Measurements from ENCODE around the gene ZNF451.

DNA sequence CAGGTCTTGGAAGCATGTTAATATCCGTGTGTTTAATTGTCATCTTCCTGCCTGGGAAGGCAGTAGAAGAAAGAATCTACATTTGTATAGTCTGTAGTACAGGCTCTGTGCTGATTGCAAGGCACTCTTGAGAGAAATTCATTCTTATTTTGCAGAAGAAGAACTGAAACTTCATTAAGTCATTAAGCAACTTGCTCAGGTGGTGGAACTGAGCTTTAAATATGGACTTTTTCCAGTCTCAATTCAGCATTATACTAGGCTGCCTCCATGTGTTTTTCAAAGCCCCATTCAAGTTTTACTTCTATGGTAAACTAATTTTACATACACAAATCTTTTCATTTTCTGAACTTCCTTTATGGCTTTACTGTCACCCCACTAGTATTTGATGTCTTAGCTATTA lies 18.7 kb downstream of the ZNF451 start:
- TF ChIP-seq, protein P1, sequence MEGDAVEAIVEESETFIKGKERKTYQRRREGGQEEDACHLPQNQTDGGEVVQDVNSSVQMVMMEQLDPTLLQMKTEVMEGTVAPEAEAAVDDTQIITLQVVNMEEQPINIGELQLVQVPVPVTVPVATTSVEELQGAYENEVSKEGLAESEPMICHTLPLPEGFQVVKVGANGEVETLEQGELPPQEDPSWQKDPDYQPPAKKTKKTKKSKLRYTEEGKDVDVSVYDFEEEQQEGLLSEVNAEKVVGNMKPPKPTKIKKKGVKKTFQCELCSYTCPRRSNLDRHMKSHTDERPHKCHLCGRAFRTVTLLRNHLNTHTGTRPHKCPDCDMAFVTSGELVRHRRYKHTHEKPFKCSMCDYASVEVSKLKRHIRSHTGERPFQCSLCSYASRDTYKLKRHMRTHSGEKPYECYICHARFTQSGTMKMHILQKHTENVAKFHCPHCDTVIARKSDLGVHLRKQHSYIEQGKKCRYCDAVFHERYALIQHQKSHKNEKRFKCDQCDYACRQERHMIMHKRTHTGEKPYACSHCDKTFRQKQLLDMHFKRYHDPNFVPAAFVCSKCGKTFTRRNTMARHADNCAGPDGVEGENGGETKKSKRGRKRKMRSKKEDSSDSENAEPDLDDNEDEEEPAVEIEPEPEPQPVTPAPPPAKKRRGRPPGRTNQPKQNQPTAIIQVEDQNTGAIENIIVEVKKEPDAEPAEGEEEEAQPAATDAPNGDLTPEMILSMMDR (conservative IDR thresholded peaks at IDR 0.05; ENCODE audit: low read depth, low read length), result no peak
- TF ChIP-seq EZH2phosphoT487 (IDR thresholded peaks at IDR 0.05; ENCODE audit: borderline replicate concordance, low read length) (no peak), EZH2 (IDR thresholded peaks at IDR 0.05; ENCODE audit: low read length, unreplicated experiment) (no peak)
